Right atrium auricular region (tissue), 2 donors: ENCODE measurements around the gene VPS16. TPM values are rescaled to one million over a fixed set of nuclear protein-coding genes. Genes with fewer than 3 reads are reported as not detected.

ENCODE experiments used
- DNase-seq: peaks from one replicate; pipeline ENCODE4 v3.0.0-alpha.2; 2019; ENCODE audit warnings: low spot score
- H3K27ac ChIP-seq, 2 donors: fragments of 200-600 bp; sonication (generic); 1 replicate in 1 of 2; 2 replicates in 1 of 2; pipeline ENCODE4 v1.5.1; 2016 to 2019
- H3K27me3 ChIP-seq, 2 donors: fragments of 200-600 bp; sonication (generic); one replicate each; pipeline versions ENCODE4 v1.5.1 to v1.6.0; 2017 to 2019
- H3K36me3 ChIP-seq: fragments of 200-600 bp; sonication (generic); one replicate; pipeline ENCODE4 v1.5.1; 2016
- H3K4me1 ChIP-seq, 2 donors: fragments of 200-600 bp; sonication (generic); one replicate each; pipeline versions ENCODE4 v1.5.1 to v1.6.0; 2017 to 2019
- H3K4me3 ChIP-seq, 2 donors: fragments of 200-600 bp; sonication (generic); 1 replicate in 1 of 2; 2 replicates in 1 of 2; pipeline ENCODE4 v1.5.1; 2017 to 2019; ENCODE audit warnings: mild to moderate bottlenecking in 1 of 2, moderate library complexity in 1 of 2
- H3K9me3 ChIP-seq, 2 donors: fragments of 200-600 bp; sonication (generic); one replicate each; pipeline ENCODE4 v1.5.1; 2019
- total RNA-seq, 2 donors: library from RNA; depleted of rRNA; stranded (reverse); fragments of >200 nt; gene quantifications; one replicate each; pipeline ENCODE4 v1.1.0, GENCODE V29; 2016
- TF ChIP-seq, protein P1 (sequence below), 2 donors: fragments of 200-600 bp; sonication (generic); IDR thresholded peaks; one replicate each; pipeline ENCODE4 v1.5.1; 2019; ENCODE audit warnings: antibody characterized with exemption in 2 of 2

The VPS16 gene
- total RNA-seq, 2 donors from 2014 or later: 12.8 to 16.4 TPM

DNA sequence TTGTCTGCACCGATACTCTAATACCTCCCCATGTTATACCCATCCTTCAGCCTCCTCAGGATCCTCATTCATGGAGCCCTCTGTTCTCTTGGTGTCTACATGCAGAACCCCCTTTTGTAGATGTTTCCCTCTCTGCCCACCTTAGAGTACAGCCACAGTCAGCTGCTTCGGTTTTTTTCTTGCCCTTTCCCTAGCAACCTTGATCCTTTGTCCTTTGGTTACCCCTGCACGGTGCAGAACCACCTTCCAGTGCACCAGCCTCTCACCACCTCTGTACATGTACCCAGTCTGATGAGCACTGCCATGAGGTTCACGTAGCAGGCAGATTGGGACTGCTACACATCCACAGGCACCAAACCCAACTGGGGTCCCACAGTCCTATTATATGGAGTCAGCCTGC lies 7.3 kb downstream of the VPS16 start:
- Histone ChIP-seq H3K36me3 (no peaks in the 10 kb centered on the region), H3K4me1 (peaks cover 0 to 9% of the 10 kb centered on the region in 2 donors), H3K4me3 (no peak overlapping the region), H3K27me3 (no peaks in the 10 kb centered on the region), H3K9me3 (no peaks in the 10 kb centered on the region), H3K27ac (no peak overlapping the region)
- TF ChIP-seq, protein P1, sequence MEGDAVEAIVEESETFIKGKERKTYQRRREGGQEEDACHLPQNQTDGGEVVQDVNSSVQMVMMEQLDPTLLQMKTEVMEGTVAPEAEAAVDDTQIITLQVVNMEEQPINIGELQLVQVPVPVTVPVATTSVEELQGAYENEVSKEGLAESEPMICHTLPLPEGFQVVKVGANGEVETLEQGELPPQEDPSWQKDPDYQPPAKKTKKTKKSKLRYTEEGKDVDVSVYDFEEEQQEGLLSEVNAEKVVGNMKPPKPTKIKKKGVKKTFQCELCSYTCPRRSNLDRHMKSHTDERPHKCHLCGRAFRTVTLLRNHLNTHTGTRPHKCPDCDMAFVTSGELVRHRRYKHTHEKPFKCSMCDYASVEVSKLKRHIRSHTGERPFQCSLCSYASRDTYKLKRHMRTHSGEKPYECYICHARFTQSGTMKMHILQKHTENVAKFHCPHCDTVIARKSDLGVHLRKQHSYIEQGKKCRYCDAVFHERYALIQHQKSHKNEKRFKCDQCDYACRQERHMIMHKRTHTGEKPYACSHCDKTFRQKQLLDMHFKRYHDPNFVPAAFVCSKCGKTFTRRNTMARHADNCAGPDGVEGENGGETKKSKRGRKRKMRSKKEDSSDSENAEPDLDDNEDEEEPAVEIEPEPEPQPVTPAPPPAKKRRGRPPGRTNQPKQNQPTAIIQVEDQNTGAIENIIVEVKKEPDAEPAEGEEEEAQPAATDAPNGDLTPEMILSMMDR (IDR thresholded peaks at IDR 0.05): no peak
- DNase-seq: no peak

DNA sequence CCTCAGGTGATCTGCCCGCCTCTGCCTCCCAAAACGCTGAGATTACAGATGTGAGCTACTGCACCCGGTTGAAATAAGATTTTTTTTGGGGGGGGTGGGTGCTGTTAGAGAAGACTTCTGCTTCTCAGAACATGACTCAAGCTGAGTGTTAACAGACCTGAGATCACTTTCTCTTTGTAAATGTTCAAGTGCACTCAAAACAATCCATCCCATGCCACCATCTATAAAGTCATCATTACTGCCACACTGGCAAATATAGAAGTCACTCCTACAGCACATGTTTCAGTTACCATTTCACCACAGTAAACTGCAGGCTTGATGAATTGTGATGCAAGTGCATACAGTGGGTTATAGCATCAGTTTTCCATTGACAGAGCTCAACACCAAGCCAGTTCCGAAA lies 9.0 kb downstream of the VPS16 start:
- no peaks in the 10 kb centered on the region for H3K9me3 ChIP-seq
- H3K36me3 ChIP-seq: no peaks in the 10 kb centered on the region
- H3K27ac ChIP-seq: no peak overlapping the region
- TF ChIP-seq, protein P1 (IDR thresholded peaks at IDR 0.05): no peak
- H3K4me1 ChIP-seq: peaks cover 0 to 9% of the 10 kb centered on the region in 2 donors
- no peak overlapping the region for H3K4me3 ChIP-seq
- no peak for DNase-seq
- no peaks in the 10 kb centered on the region for H3K27me3 ChIP-seq

DNA sequence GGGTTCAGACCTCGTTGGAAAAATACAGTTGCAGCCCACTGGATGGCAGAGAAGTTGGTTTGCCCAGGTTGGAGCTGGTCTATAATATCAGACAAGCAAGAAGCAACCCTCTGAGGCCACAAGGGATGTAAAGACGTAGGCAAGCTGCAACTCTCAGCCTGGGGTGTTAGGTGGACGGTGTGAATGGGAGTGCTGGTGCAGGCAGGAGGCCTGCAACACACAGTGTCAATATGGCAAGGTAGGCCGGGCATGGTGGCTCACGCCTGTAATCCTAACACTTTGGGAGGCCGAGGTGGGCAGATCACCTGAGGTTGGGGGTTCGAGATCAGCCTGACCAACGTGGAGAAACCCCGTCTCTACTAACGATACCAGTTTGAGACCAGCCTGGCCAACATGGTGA lies 10.5 kb downstream of the VPS16 start:
- H3K27me3 ChIP-seq: no peaks in the 10 kb centered on the region
- H3K36me3 ChIP-seq: no peaks in the 10 kb centered on the region
- no peak for DNase-seq
- no peak overlapping the region for H3K27ac ChIP-seq
- no peaks in the 10 kb centered on the region for H3K9me3 ChIP-seq
- peaks cover 0 to 9% of the 10 kb centered on the region in 2 donors for H3K4me1 ChIP-seq
- H3K4me3 ChIP-seq: no peak overlapping the region
- TF ChIP-seq, protein P1 (IDR thresholded peaks at IDR 0.05): no peak

DNA sequence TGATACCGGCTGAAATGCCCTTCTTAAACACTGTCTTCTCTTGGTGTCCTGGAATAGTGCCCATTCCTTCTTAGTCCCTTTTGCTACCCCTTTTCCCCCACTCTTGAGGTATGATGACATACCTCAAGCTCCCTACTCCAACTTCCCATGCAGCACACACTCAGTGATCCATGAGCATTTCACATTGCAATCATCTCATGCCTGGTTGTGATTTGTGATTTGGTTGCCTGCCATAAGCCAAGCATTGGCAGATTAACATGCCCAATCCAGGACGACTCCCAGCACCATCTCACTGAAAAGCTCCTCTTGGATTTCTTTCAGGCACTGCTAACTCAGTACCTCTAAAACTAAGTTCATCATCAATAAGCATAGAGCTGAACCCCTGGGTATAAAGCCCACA lies 18.0 kb downstream of the VPS16 start:
- H3K27me3 ChIP-seq: no peaks in the 10 kb centered on the region
- H3K36me3 ChIP-seq: peaks cover 13% of the 10 kb centered on the region
- H3K4me3 ChIP-seq: no peak overlapping the region
- no peaks in the 10 kb centered on the region for H3K9me3 ChIP-seq
- no peak for DNase-seq
- peaks cover 0 to 10% of the 10 kb centered on the region in 2 donors for H3K4me1 ChIP-seq
- TF ChIP-seq, protein P1 (IDR thresholded peaks at IDR 0.05): no peak
- no peak overlapping the region for H3K27ac ChIP-seq

DNA sequence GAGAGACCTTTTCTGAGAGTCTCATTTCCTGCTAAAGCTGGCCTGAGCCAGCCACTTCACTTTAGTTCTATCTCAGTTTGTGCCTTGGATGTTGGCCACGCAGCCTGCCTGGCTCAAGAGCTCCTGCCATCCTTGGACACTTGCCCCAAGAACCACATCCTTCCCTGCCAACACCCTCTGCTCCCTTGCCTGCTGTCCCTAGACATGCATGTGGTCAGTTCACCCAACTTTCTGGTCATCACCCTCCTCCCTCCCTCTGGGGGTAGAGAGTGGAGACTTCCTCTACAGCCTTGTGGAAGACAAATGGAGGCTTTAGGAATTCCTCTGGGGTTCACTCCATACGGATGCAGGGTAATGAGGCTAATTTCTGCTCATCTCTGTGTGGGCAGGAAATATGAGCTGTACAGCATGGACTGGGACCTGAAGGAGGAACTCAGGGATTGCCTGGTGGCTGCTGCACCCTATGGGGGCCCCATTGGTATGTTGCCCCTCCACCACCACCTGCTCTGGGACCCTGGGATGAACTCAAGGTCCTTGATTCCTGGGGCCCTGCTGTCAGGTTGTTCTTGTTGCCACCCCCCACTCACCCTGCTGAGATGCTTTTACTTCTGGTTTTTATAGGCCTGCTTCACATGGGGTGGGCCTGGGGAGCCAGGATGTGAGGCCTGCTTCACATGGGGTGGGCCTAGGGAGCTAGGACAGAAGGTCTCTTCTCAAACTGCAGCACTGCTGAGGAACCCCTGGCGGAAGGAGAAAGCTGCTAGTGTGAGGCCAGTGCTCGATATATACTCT lies 19.0 kb downstream of the VPS16 start:
- H3K36me3 ChIP-seq: peaks cover 23% of the 10 kb centered on the region
- TF ChIP-seq, protein P1 (IDR thresholded peaks at IDR 0.05): no peak
- H3K9me3 ChIP-seq: no peaks in the 10 kb centered on the region
- H3K27ac ChIP-seq: no peak overlapping the region
- no peaks in the 10 kb centered on the region for H3K27me3 ChIP-seq
- H3K4me3 ChIP-seq: no peak overlapping the region
- no peak for DNase-seq
- H3K4me1 ChIP-seq: peaks cover 0 to 10% of the 10 kb centered on the region in 2 donors

DNA sequence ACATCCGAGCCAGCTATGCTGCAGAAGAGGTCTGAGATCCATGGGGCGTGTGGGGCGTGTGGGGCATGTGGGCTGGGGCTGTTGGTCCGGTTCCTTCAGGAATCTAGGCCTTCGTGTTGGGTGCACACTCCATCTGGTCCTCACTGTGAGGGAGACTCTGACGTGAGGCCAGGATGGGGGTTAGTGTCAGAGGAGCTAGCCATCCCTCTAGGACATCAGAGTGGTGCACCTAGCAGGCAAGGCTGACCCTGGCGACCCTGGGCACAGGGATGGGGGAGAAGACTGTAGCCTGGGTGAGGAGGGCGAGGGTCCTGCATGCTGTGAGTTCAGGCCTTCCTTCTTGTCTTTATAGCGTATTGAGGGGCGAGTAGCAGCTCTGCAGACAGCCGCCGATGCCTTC lies 24.1 kb downstream of the VPS16 start:
- H3K36me3 ChIP-seq: peaks cover 39% of the 10 kb centered on the region
- no peak for DNase-seq
- no peaks in the 10 kb centered on the region for H3K27me3 ChIP-seq
- H3K9me3 ChIP-seq: no peaks in the 10 kb centered on the region
- no peak overlapping the region for H3K27ac ChIP-seq
- peaks cover 0 to 1% of the 10 kb centered on the region in 2 donors for H3K4me1 ChIP-seq
- no peak overlapping the region for H3K4me3 ChIP-seq
- TF ChIP-seq, protein P1 (IDR thresholded peaks at IDR 0.05): no peak
